H9 (cell line): ENCODE data around the gene H2BW2. TPM values are rescaled to one million over a fixed set of nuclear protein-coding genes. Genes with fewer than 3 reads are reported as not detected.

ENCODE experiments used
- DNase-seq: peaks from one replicate; pipeline ENCODE4 v3.0.0-alpha.2; 2017
- H2AFZ ChIP-seq: one replicate; pipeline ENCODE4 v1.6.1; 2013; ENCODE audit warnings: mild to moderate bottlenecking, low read length, control low read depth, moderate library complexity
- H2AK5ac ChIP-seq: 2 replicates; pipeline ENCODE4 v1.6.1; 2013; ENCODE audit warnings: low read length, control low read depth, mixed read lengths; ENCODE audit not compliant: insufficient read length
- H2BK120ac ChIP-seq: one replicate; pipeline ENCODE4 v1.6.1; 2013; ENCODE audit warnings: low read depth, mild to moderate bottlenecking, low read length, control low read depth, inconsistent platforms; ENCODE audit not compliant: poor library complexity, severe bottlenecking
- H2BK12ac ChIP-seq: 2 replicates; pipeline ENCODE4 v1.6.1; 2013; ENCODE audit warnings: low read length, control low read depth, mixed read lengths, low read depth; ENCODE audit not compliant: insufficient read length
- H2BK15ac ChIP-seq: 2 replicates; pipeline ENCODE4 v1.6.1; 2013; ENCODE audit warnings: low read depth, low read length, control low read depth
- H2BK20ac ChIP-seq: one replicate; pipeline ENCODE4 v1.6.1; 2013; ENCODE audit warnings: low read depth, mild to moderate bottlenecking, low read length, control low read depth, inconsistent platforms; ENCODE audit not compliant: poor library complexity, severe bottlenecking
- H2BK5ac ChIP-seq: 2 replicates; pipeline ENCODE4 v1.6.1; 2013; ENCODE audit warnings: low read length, control low read depth, mixed read lengths; ENCODE audit not compliant: insufficient read length
- H3K14ac ChIP-seq: 2 replicates; pipeline ENCODE4 v1.6.1; 2013; ENCODE audit warnings: low read length, control low read depth; ENCODE audit not compliant: insufficient read depth
- H3K18ac ChIP-seq: 2 replicates; pipeline ENCODE4 v1.6.1; 2013; ENCODE audit warnings: low read depth, mild to moderate bottlenecking, mixed read lengths, low read length, control low read depth; ENCODE audit not compliant: insufficient read length
- H3K23ac ChIP-seq: 2 replicates; pipeline ENCODE4 v1.6.1; 2013; ENCODE audit warnings: low read length, control low read depth, mixed read lengths, low read depth; ENCODE audit not compliant: insufficient read length
- H3K23me2 ChIP-seq: 2 replicates; pipeline ENCODE4 v1.6.1; 2013; ENCODE audit warnings: low read depth, mild to moderate bottlenecking, mixed read lengths, low read length, control low read depth; ENCODE audit not compliant: insufficient read length, poor library complexity, severe bottlenecking
- H3K27ac ChIP-seq: 2 replicates; pipeline ENCODE4 v1.5.1; 2013; ENCODE audit warnings: low read length, control low read depth, mixed read lengths, low read depth; ENCODE audit not compliant: insufficient read length
- H3K27me3 ChIP-seq: 2 replicates; pipeline ENCODE4 v1.6.1; 2013; ENCODE audit warnings: low read length, control low read depth, inconsistent platforms; ENCODE audit not compliant: insufficient read depth
- H3K4ac ChIP-seq: 2 replicates; pipeline ENCODE4 v1.6.1; 2013; ENCODE audit warnings: low read depth, mild to moderate bottlenecking, control low read depth, inconsistent platforms, low read length, moderate library complexity
- H3K4me1 ChIP-seq: 2 replicates; pipeline ENCODE4 v1.6.1; 2013; ENCODE audit warnings: low read length, control low read depth, inconsistent platforms; ENCODE audit not compliant: insufficient read depth
- H3K4me2 ChIP-seq: 2 replicates; pipeline ENCODE4 v1.6.1; 2013; ENCODE audit warnings: low read length, control low read depth, mixed read lengths; ENCODE audit not compliant: insufficient read length, insufficient read depth
- H3K56ac ChIP-seq: 2 replicates; pipeline ENCODE4 v1.6.1; 2013; ENCODE audit warnings: low read depth, mild to moderate bottlenecking, mixed read lengths, low read length, control low read depth; ENCODE audit not compliant: insufficient read length
- H3K79me1 ChIP-seq: 2 replicates; pipeline ENCODE4 v1.6.1; 2013; ENCODE audit warnings: low read depth, mild to moderate bottlenecking, moderate library complexity, low read length, control low read depth, inconsistent platforms; ENCODE audit not compliant: insufficient read depth, poor library complexity, severe bottlenecking
- H3K79me2 ChIP-seq: 2 replicates; pipeline ENCODE4 v1.6.1; 2013; ENCODE audit warnings: low read length, control low read depth, inconsistent platforms; ENCODE audit not compliant: insufficient read depth
- H3K9ac ChIP-seq: 2 replicates; pipeline ENCODE4 v1.6.1; 2013; ENCODE audit warnings: low read length, control low read depth, mixed read lengths; ENCODE audit not compliant: insufficient read length; ENCODE audit errors: extremely low read depth
- H3K9me3 ChIP-seq: one replicate; pipeline ENCODE4 v1.6.1; 2013; ENCODE audit warnings: low read depth, low read length, inconsistent platforms; ENCODE audit not compliant: control insufficient read depth
- H3T11ph ChIP-seq: one replicate; pipeline ENCODE4 v1.6.1; 2013; ENCODE audit warnings: mild to moderate bottlenecking, low read length, control low read depth, inconsistent platforms
- H4K20me1 ChIP-seq: one replicate; pipeline ENCODE4 v1.6.1; 2013; ENCODE audit not compliant: control insufficient read depth, insufficient read length, insufficient read depth
- H4K5ac ChIP-seq: 2 replicates; pipeline ENCODE4 v1.6.1; 2013; ENCODE audit warnings: low read depth, mild to moderate bottlenecking, mixed read lengths, low read length, control low read depth; ENCODE audit not compliant: insufficient read length
- H4K8ac ChIP-seq: replicated peaks from 2 replicates; pipeline ENCODE4 v1.6.1; 2013; ENCODE audit warnings: low read length, control low read depth, mixed read lengths, low read depth; ENCODE audit not compliant: insufficient read length
- H4K91ac ChIP-seq: 2 replicates; pipeline ENCODE4 v1.6.1; 2013; ENCODE audit warnings: low read depth, mild to moderate bottlenecking, moderate library complexity, mixed read lengths, low read length, control low read depth; ENCODE audit not compliant: insufficient read length
- H3K27ac Mint-ChIP-seq, 3 experiments: 2 replicates in 2 of 3; 3 replicates in 1 of 3; pipeline ENCODE4 v1.8.0; 2020 to 2021; ENCODE audit warnings: mixed read lengths in 3 of 3, mild to moderate bottlenecking in 1 of 3, moderate library complexity in 1 of 3
- H3K27me3 Mint-ChIP-seq: 2 replicates; pipeline ENCODE4 v1.8.0; 2021; ENCODE audit warnings: low read depth, mild to moderate bottlenecking, moderate library complexity, mixed read lengths
- H3K36me3 Mint-ChIP-seq, 3 experiments: 2 replicates in 2 of 3; 3 replicates in 1 of 3; pipeline ENCODE4 v1.8.0; 2020 to 2021; ENCODE audit warnings: low read depth in 3 of 3, mixed read lengths in 3 of 3; ENCODE audit not compliant: insufficient read depth in 1 of 3
- H3K4me1 Mint-ChIP-seq, 2 experiments: 2 replicates each; pipeline ENCODE4 v1.8.0; 2020; ENCODE audit warnings: mixed read lengths in 2 of 2
- H3K4me3 Mint-ChIP-seq, 2 experiments: 2 replicates in 1 of 2; 3 replicates in 1 of 2; pipeline ENCODE4 v1.8.0; 2020 to 2021; ENCODE audit warnings: mild to moderate bottlenecking in 2 of 2, mixed read lengths in 2 of 2, moderate library complexity in 1 of 2
- H3K9me3 Mint-ChIP-seq, 2 experiments: 2 replicates in 1 of 2; 3 replicates in 1 of 2; pipeline ENCODE4 v1.8.0; 2020; ENCODE audit warnings: mild to moderate bottlenecking in 2 of 2, mixed read lengths in 2 of 2, moderate library complexity in 1 of 2
- WGBS: extraction: QIAGEN DNeasy Blood & Tissue Kit; methylation state at CpG from one replicate; pipeline ENCODE4 v1.1.7; 2013; ENCODE audit warnings: missing lambda C conversion rate, low lambda C conversion rate, mixed read lengths; ENCODE audit not compliant: insufficient read length; ENCODE audit errors: extremely low coverage; 5-methylcytosine and 5-hydroxymethylcytosine counted together
- total RNA-seq: library from RNA; stranded (reverse); gene quantifications from 2 replicates; pipeline ENCODE4 v1.2.1, GENCODE V29; 2021
- TF ChIP-seq, protein P1 (sequence below): fragments of 200-600 bp; sonication (generic); conservative IDR thresholded peaks from 3 replicates; pipeline ENCODE4 v1.8.0; 2021; ENCODE audit warnings: antibody characterized with exemption, mild to moderate bottlenecking

Gene H2BW2
- total RNA-seq, 1 experiment from 2014 or later, result not detected

DNA sequence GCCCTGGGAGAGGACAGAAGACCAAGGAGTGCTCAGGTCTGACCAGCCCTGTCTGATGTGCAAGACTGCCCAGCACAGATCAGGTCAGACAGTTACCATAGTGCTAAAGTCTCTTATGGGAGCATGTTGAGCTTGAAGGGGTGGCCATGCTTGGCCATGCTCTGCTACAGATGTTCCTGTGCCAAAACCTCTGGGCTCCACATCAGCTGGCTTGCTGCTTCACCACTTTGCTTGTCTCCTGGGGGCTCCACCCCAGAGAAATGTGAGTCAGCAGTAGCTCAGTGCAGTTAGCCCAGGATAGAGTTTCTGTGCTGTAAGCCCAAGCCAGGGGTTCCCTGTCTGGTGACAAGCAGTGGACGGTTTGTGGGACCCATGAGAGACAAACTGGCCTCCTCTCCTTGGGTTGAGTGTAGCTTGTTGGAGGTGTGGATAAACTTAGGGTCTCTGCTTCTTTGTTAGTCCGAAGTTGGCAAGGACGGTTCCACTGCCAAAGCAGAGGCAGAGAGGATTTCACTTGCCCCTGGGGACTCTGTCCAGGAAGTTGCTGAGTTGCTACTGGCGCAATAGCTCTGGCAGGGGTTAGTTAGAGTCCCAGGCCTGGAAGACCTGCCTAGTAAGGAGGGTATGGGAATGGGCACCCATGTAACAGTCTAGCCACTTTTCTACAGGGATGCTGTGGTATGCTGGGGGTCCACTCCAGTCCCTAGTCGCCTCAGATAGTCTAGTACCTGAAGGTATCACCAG is 45.0 kb downstream of the H2BW2 start:
- Histone ChIP-seq H3K4ac (no peak overlapping the region), H2BK15ac (no peak overlapping the region), H4K20me1 (no peaks in the 10 kb centered on the region), H3K56ac (no peak overlapping the region), H3K23ac (no peak overlapping the region), H2BK5ac (no peak overlapping the region), H4K91ac (no peak overlapping the region), H3K4me2 (no peak overlapping the region), H3K79me2 (no peaks in the 10 kb centered on the region), H3T11ph (no peak overlapping the region), H3K9ac (no peak overlapping the region), H2BK12ac (no peak overlapping the region), H3K79me1 (no peaks in the 10 kb centered on the region), H3K27ac (no peak overlapping the region), H3K9me3 (no peaks in the 10 kb centered on the region), H3K18ac (no peak overlapping the region), H3K23me2 (no peaks in the 10 kb centered on the region), H4K8ac (no peak overlapping the region), H3K14ac (no peak overlapping the region; the same call in 1 of the 2 replicates), H3K27me3 (no peaks in the 10 kb centered on the region), H2AK5ac (no peak overlapping the region), H2BK20ac (no peak overlapping the region), H3K4me1 (no peaks in the 10 kb centered on the region), H4K5ac (no peak overlapping the region), H2AFZ (no peak overlapping the region), H2BK120ac (no peak overlapping the region)
- Mint-ChIP-seq H3K27ac (no peak overlapping the region), H3K36me3 (no peaks in the 10 kb centered on the region; a peak in 1 of 7 replicates), H3K9me3 (peaks cover 0 to 10% of the 10 kb centered on the region in 2 experiments; a peak in 2 of 5 replicates), H3K4me1 (no peaks in the 10 kb centered on the region), H3K4me3 (no peak overlapping the region), H3K27me3 (peaks cover 12% of the 10 kb centered on the region)
- TF ChIP-seq, protein P1, sequence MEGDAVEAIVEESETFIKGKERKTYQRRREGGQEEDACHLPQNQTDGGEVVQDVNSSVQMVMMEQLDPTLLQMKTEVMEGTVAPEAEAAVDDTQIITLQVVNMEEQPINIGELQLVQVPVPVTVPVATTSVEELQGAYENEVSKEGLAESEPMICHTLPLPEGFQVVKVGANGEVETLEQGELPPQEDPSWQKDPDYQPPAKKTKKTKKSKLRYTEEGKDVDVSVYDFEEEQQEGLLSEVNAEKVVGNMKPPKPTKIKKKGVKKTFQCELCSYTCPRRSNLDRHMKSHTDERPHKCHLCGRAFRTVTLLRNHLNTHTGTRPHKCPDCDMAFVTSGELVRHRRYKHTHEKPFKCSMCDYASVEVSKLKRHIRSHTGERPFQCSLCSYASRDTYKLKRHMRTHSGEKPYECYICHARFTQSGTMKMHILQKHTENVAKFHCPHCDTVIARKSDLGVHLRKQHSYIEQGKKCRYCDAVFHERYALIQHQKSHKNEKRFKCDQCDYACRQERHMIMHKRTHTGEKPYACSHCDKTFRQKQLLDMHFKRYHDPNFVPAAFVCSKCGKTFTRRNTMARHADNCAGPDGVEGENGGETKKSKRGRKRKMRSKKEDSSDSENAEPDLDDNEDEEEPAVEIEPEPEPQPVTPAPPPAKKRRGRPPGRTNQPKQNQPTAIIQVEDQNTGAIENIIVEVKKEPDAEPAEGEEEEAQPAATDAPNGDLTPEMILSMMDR, result no peak
- WGBS, result no CpG with 5 or more reads among the region's 5 CpGs
- DNase-seq, result no peak
